CD4-positive, alpha-beta T cell treated with Interleukin-21 for 1 hour (primary cell): Measurements from ENCODE around the gene GNAO1.

Experiments
- DNase-seq: peaks from one replicate; pipeline ENCODE4 v3.0.0-alpha.2; 2020

Gene GNAO1

GRCh38 chr16:56294579-56294978 is 103.3 kb downstream of the GNAO1 start:
- no peak for DNase-seq

GRCh38 chr16:56295059-56295665 is 103.9 kb downstream of the GNAO1 start:
- no peak for DNase-seq

- no peak for DNase-seq
Observed at GRCh38 chr16:56295739-56296527, 104.6 kb downstream of the GNAO1 start.

- DNase-seq = no peak
Observed at GRCh38 chr16:56297684-56298083, 106.4 kb downstream of the GNAO1 start.

- no peak for DNase-seq
Observed at GRCh38 chr16:56298116-56298515, 106.8 kb downstream of the GNAO1 start.

- DNase-seq = no peak
Observed at GRCh38 chr16:56298948-56299596, 107.8 kb downstream of the GNAO1 start.

GRCh38 chr16:56300242-56300623 is 108.9 kb downstream of the GNAO1 start:
- no peak for DNase-seq

- no peak for DNase-seq
Observed at GRCh38 chr16:56300891-56301850, 109.9 kb downstream of the GNAO1 start.

GRCh38 chr16:56302506-56302905 is 111.2 kb downstream of the GNAO1 start:
- DNase-seq = no peak

- no peak for DNase-seq
Observed at GRCh38 chr16:56303066-56303715, 111.9 kb downstream of the GNAO1 start.

- DNase-seq = no peak
Observed at GRCh38 chr16:56303880-56304279, 112.6 kb downstream of the GNAO1 start.

GRCh38 chr16:56305956-56306565 is 114.8 kb downstream of the GNAO1 start:
- no peak for DNase-seq

- no peak for DNase-seq
Observed at GRCh38 chr16:56306690-56307533, 115.6 kb downstream of the GNAO1 start.

GRCh38 chr16:56307534-56307873 is 116.2 kb downstream of the GNAO1 start:
- no peak for DNase-seq

- DNase-seq = no peak
Observed at GRCh38 chr16:56309008-56309407, 117.7 kb downstream of the GNAO1 start.

GRCh38 chr16:56310690-56311089 is 119.4 kb downstream of the GNAO1 start:
- no peak for DNase-seq

- no peak for DNase-seq
Observed at GRCh38 chr16:56311208-56312027, 120.1 kb downstream of the GNAO1 start.

GRCh38 chr16:56312028-56312300 is 120.7 kb downstream of the GNAO1 start:
- no peak for DNase-seq

- no peak for DNase-seq
Observed at GRCh38 chr16:56312556-56312955, 121.3 kb downstream of the GNAO1 start.

GRCh38 chr16:56314244-56314850 is 123.1 kb downstream of the GNAO1 start:
- no peak for DNase-seq
